ENCODE measurements around the gene CPNE5.

CPNE5 gene

GRCh38 chr6:36695414-36695813, 143.8 kb downstream of the CPNE5 start:
- H3K4me1 ChIP-seq (ENCODE audit: control insufficient read depth, insufficient read depth, low read length): no peaks in the 10 kb centered on the region
- H3K9ac ChIP-seq (ENCODE audit: low read depth, low read length): no peak overlapping the region
- H3K36me3 ChIP-seq (ENCODE audit: insufficient read depth, low read length): no peaks in the 10 kb centered on the region
- no peaks in the 10 kb centered on the region for H3K9me3 ChIP-seq (replicated peaks; ENCODE audit: low read length)
- H3K4me2 ChIP-seq (ENCODE audit: low read length): no peak overlapping the region
- no peaks in the 10 kb centered on the region for H3K27me3 ChIP-seq (ENCODE audit: control insufficient read depth, insufficient read depth, low read length)
- no peak overlapping the region for H3K4me3 ChIP-seq (ENCODE audit: low read length)

- Histone ChIP-seq H3K36me3 (ENCODE audit: insufficient read depth, low read length) (no peaks in the 10 kb centered on the region), H3K9ac (ENCODE audit: low read depth, low read length) (no peak overlapping the region), H3K9me3 (replicated peaks; ENCODE audit: low read length) (no peaks in the 10 kb centered on the region), H3K27me3 (ENCODE audit: control insufficient read depth, insufficient read depth, low read length) (no peaks in the 10 kb centered on the region), H3K4me2 (ENCODE audit: low read length) (no peak overlapping the region), H3K4me1 (ENCODE audit: control insufficient read depth, insufficient read depth, low read length) (no peaks in the 10 kb centered on the region), H3K4me3 (ENCODE audit: low read length) (no peak overlapping the region)
These were observed 144.6 kb downstream of the CPNE5 start for GRCh38 chr6:36694616-36695015.

GRCh38 chr6:36692861-36693702, 146.2 kb downstream of the CPNE5 start:
- no peaks in the 10 kb centered on the region for H3K9me3 ChIP-seq (replicated peaks; ENCODE audit: low read length)
- no peaks in the 10 kb centered on the region for H3K27me3 ChIP-seq (ENCODE audit: control insufficient read depth, insufficient read depth, low read length)
- no peaks in the 10 kb centered on the region for H3K36me3 ChIP-seq (ENCODE audit: insufficient read depth, low read length)
- no peak overlapping the region for H3K9ac ChIP-seq (ENCODE audit: low read depth, low read length)
- H3K4me3 ChIP-seq (ENCODE audit: low read length): no peak overlapping the region
- no peak overlapping the region for H3K4me2 ChIP-seq (ENCODE audit: low read length)
- no peaks in the 10 kb centered on the region for H3K4me1 ChIP-seq (ENCODE audit: control insufficient read depth, insufficient read depth, low read length)

- Histone ChIP-seq H3K4me2 (ENCODE audit: low read length) (no peak overlapping the region), H3K9ac (ENCODE audit: low read depth, low read length) (no peak overlapping the region), H3K27me3 (ENCODE audit: control insufficient read depth, insufficient read depth, low read length) (no peaks in the 10 kb centered on the region), H3K36me3 (ENCODE audit: insufficient read depth, low read length) (peaks cover 4% of the 10 kb centered on the region), H3K4me3 (ENCODE audit: low read length) (no peak overlapping the region), H3K4me1 (ENCODE audit: control insufficient read depth, insufficient read depth, low read length) (no peaks in the 10 kb centered on the region), H3K9me3 (replicated peaks; ENCODE audit: low read length) (no peaks in the 10 kb centered on the region)
These were observed 147.0 kb downstream of the CPNE5 start for GRCh38 chr6:36692220-36692619.

GRCh38 chr6:36691612-36692011, 147.6 kb downstream of the CPNE5 start:
- Histone ChIP-seq H3K4me1 (ENCODE audit: control insufficient read depth, insufficient read depth, low read length) (no peaks in the 10 kb centered on the region), H3K4me3 (ENCODE audit: low read length) (no peak overlapping the region), H3K36me3 (ENCODE audit: insufficient read depth, low read length) (peaks cover 10% of the 10 kb centered on the region), H3K9me3 (replicated peaks; ENCODE audit: low read length) (no peaks in the 10 kb centered on the region), H3K9ac (ENCODE audit: low read depth, low read length) (no peak overlapping the region), H3K4me2 (ENCODE audit: low read length) (no peak overlapping the region), H3K27me3 (ENCODE audit: control insufficient read depth, insufficient read depth, low read length) (no peaks in the 10 kb centered on the region)

GRCh38 chr6:36691011-36691410, 148.2 kb downstream of the CPNE5 start:
- no peak overlapping the region for H3K4me3 ChIP-seq (ENCODE audit: low read length)
- no peak overlapping the region for H3K4me2 ChIP-seq (ENCODE audit: low read length)
- peaks cover 16% of the 10 kb centered on the region for H3K36me3 ChIP-seq (ENCODE audit: insufficient read depth, low read length)
- no peak overlapping the region for H3K9ac ChIP-seq (ENCODE audit: low read depth, low read length)
- no peaks in the 10 kb centered on the region for H3K9me3 ChIP-seq (replicated peaks; ENCODE audit: low read length)
- no peaks in the 10 kb centered on the region for H3K27me3 ChIP-seq (ENCODE audit: control insufficient read depth, insufficient read depth, low read length)
- no peaks in the 10 kb centered on the region for H3K4me1 ChIP-seq (ENCODE audit: control insufficient read depth, insufficient read depth, low read length)
